Astrocyte (in vitro differentiated cells and primary cell): ENCODE measurements around the gene COL19A1. TPM values are rescaled to one million over a fixed set of nuclear protein-coding genes. Genes with fewer than 3 reads are reported as not detected.
"Not testable (repeated sequence)": the region's sequence is repeated elsewhere in the genome, so short reads cannot be mapped to it uniquely, and the experiment has no call there.

Source experiments
- DNase-seq: peaks from one replicate; pipeline ENCODE4 v3.0.0-alpha.2; 2010; ENCODE audit warnings: low read depth
- FAIRE-seq: peaks from 2 replicates; lab custom pipeline; 2011; peaks lifted over from hg19 to GRCh38; lab: Jason Lieb, UNC
- H2AFZ ChIP-seq: 2 replicates; pipeline ENCODE4 v1.6.0; 2012; ENCODE audit warnings: low read depth, low read length, inconsistent platforms
- H3K27ac ChIP-seq: 2 replicates; pipeline ENCODE4 v1.5.1; 2011; ENCODE audit warnings: low read depth, low read length, inconsistent platforms
- H3K27me3 ChIP-seq: 2 replicates; pipeline ENCODE4 v1.6.0; 2011; ENCODE audit warnings: low read length, inconsistent platforms; ENCODE audit not compliant: insufficient read depth
- H3K36me3 ChIP-seq: 2 replicates; pipeline ENCODE4 v1.5.1; 2011; ENCODE audit warnings: low read length, inconsistent platforms; ENCODE audit not compliant: insufficient read depth
- H3K4me1 ChIP-seq: 2 replicates; pipeline ENCODE4 v1.5.1; 2011; ENCODE audit warnings: low read length, inconsistent platforms; ENCODE audit not compliant: insufficient read depth
- H3K4me2 ChIP-seq: 2 replicates; pipeline ENCODE4 v1.6.0; 2012; ENCODE audit warnings: low read length, inconsistent platforms
- H3K4me3 ChIP-seq: 2 replicates; pipeline ENCODE4 v1.5.1; 2011; ENCODE audit warnings: low read depth, mild to moderate bottlenecking, low read length, inconsistent platforms; ENCODE audit not compliant: insufficient read depth
- H3K79me2 ChIP-seq: 2 replicates; pipeline ENCODE4 v1.6.0; 2012; ENCODE audit warnings: mild to moderate bottlenecking, low read length, inconsistent platforms; ENCODE audit not compliant: insufficient read depth
- H3K9ac ChIP-seq: 2 replicates; pipeline ENCODE4 v1.6.0; 2012; ENCODE audit warnings: mild to moderate bottlenecking, low read length, inconsistent platforms
- H3K9me3 ChIP-seq: 2 replicates; pipeline ENCODE4 v1.5.1; 2012; ENCODE audit warnings: low read depth, mild to moderate bottlenecking, low read length, inconsistent platforms; ENCODE audit not compliant: insufficient read depth
- H4K20me1 ChIP-seq: 2 replicates; pipeline ENCODE4 v1.6.0; 2012; ENCODE audit warnings: low read length, inconsistent platforms; ENCODE audit not compliant: insufficient read depth
- H3K27ac Mint-ChIP-seq: one replicate; pipeline ENCODE4 v1.8.0; 2021; ENCODE audit warnings: mild to moderate bottlenecking, mixed read lengths; ENCODE audit not compliant: unreplicated experiment
- H3K27me3 Mint-ChIP-seq: one replicate; pipeline ENCODE4 v1.8.0; 2021; ENCODE audit warnings: low read depth, mixed read lengths; ENCODE audit not compliant: unreplicated experiment
- H3K36me3 Mint-ChIP-seq: one replicate; pipeline ENCODE4 v1.8.0; 2021; ENCODE audit warnings: low read depth, mixed read lengths; ENCODE audit not compliant: unreplicated experiment
- H3K4me1 Mint-ChIP-seq: one replicate; pipeline ENCODE4 v1.8.0; 2021; ENCODE audit warnings: low read depth, mixed read lengths; ENCODE audit not compliant: unreplicated experiment
- H3K4me3 Mint-ChIP-seq: one replicate; pipeline ENCODE4 v1.8.0; 2021; ENCODE audit warnings: mild to moderate bottlenecking, moderate library complexity, mixed read lengths; ENCODE audit not compliant: unreplicated experiment
- H3K9me3 Mint-ChIP-seq: one replicate; pipeline ENCODE4 v1.8.0; 2021; ENCODE audit warnings: mild to moderate bottlenecking, mixed read lengths; ENCODE audit not compliant: unreplicated experiment
- EZH2 ChIP-seq: IDR thresholded peaks from 2 replicates; pipeline ENCODE4 v1.6.1; 2012; ENCODE audit warnings: mild to moderate bottlenecking, low read length, inconsistent platforms; ENCODE audit not compliant: insufficient read depth
- total RNA-seq: library from RNA; stranded (reverse); gene quantifications from 2 replicates; pipeline ENCODE4 v1.2.1, GENCODE V29; 2021
- TF ChIP-seq, protein P1 (sequence below): IDR thresholded peaks from 2 replicates; pipeline ENCODE4 v1.5.1; 2011; ENCODE audit warnings: low read depth, mild to moderate bottlenecking, inconsistent platforms, low read length, moderate library complexity; ENCODE audit not compliant: insufficient read depth

COL19A1 gene
- total RNA-seq, 1 donor from 2014 or later = 0.18 TPM

DNA sequence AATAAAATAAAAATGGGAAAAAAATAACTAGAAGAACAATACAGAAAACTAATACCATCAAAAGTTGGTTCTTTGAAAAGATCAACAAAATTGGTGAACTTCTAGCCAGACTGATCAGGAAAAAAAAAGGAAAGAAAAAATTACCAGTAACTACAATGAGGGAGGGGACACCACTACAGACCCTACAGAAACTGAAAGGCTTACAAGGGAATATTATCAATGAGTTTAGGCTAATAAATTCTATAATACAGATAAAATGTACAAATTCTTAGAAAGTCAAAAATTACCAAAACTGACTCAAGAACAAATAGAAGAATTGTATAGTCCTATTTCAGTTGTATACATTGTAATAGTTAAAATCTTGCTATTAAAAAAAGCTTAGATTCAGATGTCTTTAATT, 141.8 kb downstream of the COL19A1 start:
- Histone ChIP-seq H3K4me1 (no peaks in the 10 kb centered on the region), H3K9me3 (no peaks in the 10 kb centered on the region), H4K20me1 (no peaks in the 10 kb centered on the region), H3K27me3 (no peaks in the 10 kb centered on the region), H3K4me3 (no peak overlapping the region), H3K36me3 (no peaks in the 10 kb centered on the region), H3K27ac (no peak overlapping the region), H3K9ac (no peak overlapping the region), H3K4me2 (no peak overlapping the region), H3K79me2 (no peaks in the 10 kb centered on the region), H2AFZ (no peak overlapping the region)
- no peak for FAIRE-seq
- Mint-ChIP-seq H3K36me3 (peaks cover 2% of the 10 kb centered on the region), H3K4me1 (no peaks in the 10 kb centered on the region), H3K4me3 (no peak overlapping the region), H3K9me3 (peaks cover 6% of the 10 kb centered on the region), H3K27ac (no peak overlapping the region), H3K27me3 (no peaks in the 10 kb centered on the region)
- TF ChIP-seq EZH2 = no peak
- TF ChIP-seq, protein P1, sequence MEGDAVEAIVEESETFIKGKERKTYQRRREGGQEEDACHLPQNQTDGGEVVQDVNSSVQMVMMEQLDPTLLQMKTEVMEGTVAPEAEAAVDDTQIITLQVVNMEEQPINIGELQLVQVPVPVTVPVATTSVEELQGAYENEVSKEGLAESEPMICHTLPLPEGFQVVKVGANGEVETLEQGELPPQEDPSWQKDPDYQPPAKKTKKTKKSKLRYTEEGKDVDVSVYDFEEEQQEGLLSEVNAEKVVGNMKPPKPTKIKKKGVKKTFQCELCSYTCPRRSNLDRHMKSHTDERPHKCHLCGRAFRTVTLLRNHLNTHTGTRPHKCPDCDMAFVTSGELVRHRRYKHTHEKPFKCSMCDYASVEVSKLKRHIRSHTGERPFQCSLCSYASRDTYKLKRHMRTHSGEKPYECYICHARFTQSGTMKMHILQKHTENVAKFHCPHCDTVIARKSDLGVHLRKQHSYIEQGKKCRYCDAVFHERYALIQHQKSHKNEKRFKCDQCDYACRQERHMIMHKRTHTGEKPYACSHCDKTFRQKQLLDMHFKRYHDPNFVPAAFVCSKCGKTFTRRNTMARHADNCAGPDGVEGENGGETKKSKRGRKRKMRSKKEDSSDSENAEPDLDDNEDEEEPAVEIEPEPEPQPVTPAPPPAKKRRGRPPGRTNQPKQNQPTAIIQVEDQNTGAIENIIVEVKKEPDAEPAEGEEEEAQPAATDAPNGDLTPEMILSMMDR = no peak
- DNase-seq = no peak

DNA sequence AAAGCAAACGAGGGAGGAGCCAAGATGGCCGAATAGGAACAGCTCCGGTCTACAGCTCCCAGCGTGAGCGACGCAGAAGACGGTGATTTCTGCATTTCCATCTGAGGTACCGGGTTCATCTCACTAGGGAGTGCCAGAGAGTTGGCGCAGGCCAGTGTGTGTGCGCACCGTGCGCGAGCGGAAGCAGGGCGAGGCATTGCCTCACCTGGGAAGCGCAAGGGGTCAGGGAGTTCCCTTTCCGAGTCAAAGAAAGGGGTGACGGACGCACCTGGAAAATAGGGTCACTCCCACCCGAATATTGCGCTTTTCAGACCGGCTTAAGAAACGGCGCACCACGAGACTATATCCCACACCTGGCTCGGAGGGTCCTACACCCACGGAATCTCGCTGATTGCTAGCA, 144.0 kb downstream of the COL19A1 start:
- FAIRE-seq, H3K4me1 Mint-ChIP-seq, H3K27me3 Mint-ChIP-seq, H4K20me1 ChIP-seq, H3K27ac Mint-ChIP-seq, DNase-seq, H3K79me2 ChIP-seq, H3K36me3 ChIP-seq, H3K4me3 Mint-ChIP-seq, H3K4me3 ChIP-seq, H3K36me3 Mint-ChIP-seq, H3K9me3 ChIP-seq, H3K9me3 Mint-ChIP-seq, H2AFZ ChIP-seq, H3K4me2 ChIP-seq, H3K4me1 ChIP-seq, H3K27ac ChIP-seq, H3K9ac ChIP-seq, H3K27me3 ChIP-seq: not testable (repeated sequence)

DNA sequence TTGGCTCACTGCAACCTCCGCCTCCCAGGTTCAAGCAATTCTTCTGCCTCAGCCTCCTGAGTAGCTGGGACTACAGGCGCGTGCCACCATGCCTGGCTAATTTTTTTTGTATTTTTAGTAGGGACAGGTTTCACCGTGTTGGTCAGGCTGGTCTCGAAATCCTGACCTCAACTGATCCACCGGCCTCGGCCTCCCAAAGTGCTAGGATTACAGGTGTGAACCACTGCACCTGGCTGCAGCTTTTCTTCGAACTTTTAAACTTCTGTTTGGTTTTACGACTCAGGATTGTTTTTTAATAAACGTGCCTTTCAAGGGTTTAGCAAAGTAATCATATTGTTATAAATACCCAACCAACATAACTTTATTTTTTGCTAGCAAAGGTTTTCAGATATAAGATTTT, 156.8 kb downstream of the COL19A1 start:
- not testable (repeated sequence) for H3K27me3 Mint-ChIP-seq, H3K4me1 ChIP-seq, H3K36me3 ChIP-seq, H3K9me3 Mint-ChIP-seq, H3K9me3 ChIP-seq, H3K9ac ChIP-seq, H3K4me1 Mint-ChIP-seq, H3K4me2 ChIP-seq, H3K27ac ChIP-seq, H3K27ac Mint-ChIP-seq, H3K79me2 ChIP-seq, H2AFZ ChIP-seq, FAIRE-seq, H3K27me3 ChIP-seq, H3K4me3 ChIP-seq, H3K4me3 Mint-ChIP-seq, DNase-seq, H4K20me1 ChIP-seq, H3K36me3 Mint-ChIP-seq

DNA sequence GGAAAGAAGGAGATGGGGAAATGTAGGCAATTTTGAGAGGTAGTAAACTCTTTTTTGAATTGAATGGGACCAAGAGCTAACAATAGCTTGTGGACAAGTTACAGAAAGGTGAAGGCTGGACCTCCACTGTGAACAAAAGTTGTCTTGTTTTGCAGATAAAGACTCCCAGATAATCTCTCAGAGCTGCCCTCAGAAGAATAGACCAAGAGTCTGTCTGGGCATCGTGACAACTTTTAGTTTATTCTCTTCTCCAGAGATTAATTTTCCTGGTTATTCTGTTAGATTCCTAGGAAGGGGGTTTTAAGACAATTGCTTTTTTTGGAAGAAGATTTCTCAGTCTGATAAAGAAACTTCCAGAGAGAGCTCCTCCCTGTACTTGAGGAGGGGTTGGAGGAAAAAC, 161.9 kb downstream of the COL19A1 start:
- FAIRE-seq (no peak), DNase-seq (no peak)
- H3K27ac Mint-ChIP-seq = no peak overlapping the region
- Histone ChIP-seq H2AFZ (no peak overlapping the region), H3K27me3 (no peaks in the 10 kb centered on the region), H3K79me2 (no peaks in the 10 kb centered on the region), H3K36me3 (no peaks in the 10 kb centered on the region), H4K20me1 (no peaks in the 10 kb centered on the region), H3K4me2 (no peak overlapping the region), H3K9ac (no peak overlapping the region), H3K4me1 (no peaks in the 10 kb centered on the region), H3K9me3 (no peaks in the 10 kb centered on the region), H3K27ac (no peak overlapping the region), H3K4me3 (no peak overlapping the region)
- TF ChIP-seq EZH2 = no peak
- TF ChIP-seq, protein P1 = no peak
- H3K9me3 Mint-ChIP-seq = no peaks in the 10 kb centered on the region
- H3K4me3 Mint-ChIP-seq = no peak overlapping the region
- no peaks in the 10 kb centered on the region for H3K4me1 Mint-ChIP-seq
- no peaks in the 10 kb centered on the region for H3K27me3 Mint-ChIP-seq
- H3K36me3 Mint-ChIP-seq = no peaks in the 10 kb centered on the region
